GM12874 (cell line): ENCODE measurements around the gene CEP83.

ENCODE experiments used
- CTCF ChIP-seq: IDR thresholded peaks from 2 replicates; pipeline ENCODE4 v1.5.1; 2011; ENCODE audit warnings: low read depth, mild to moderate bottlenecking, control low read depth, low read length, moderate library complexity; ENCODE audit not compliant: insufficient read depth

The CEP83 gene

GRCh38 chr12:94416613-94417012 lies 43.1 kb downstream of the CEP83 start:
- no peak for TF ChIP-seq CTCF

DNA sequence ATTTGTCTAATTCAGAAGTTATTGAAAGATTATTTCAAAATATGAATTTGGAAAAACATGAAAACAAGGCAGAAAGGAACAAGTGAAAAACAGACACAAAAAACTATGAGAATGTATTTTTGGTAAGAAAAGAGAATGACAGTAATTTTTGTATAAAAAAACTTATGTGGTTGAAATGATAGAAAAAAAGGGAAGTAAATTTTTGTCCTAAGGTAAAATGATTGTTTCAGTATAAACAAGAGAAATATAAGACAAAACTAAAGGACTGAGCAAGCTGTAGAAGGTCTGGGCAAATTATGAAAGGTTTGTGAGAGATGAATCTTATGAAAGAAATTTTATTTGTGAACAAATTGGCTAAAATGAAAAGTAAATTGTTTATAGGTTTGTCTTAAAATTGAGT lies 44.6 kb downstream of the CEP83 start:
- no peak for TF ChIP-seq CTCF

GRCh38 chr12:94405413-94406116 lies 54.1 kb downstream of the CEP83 start:
- no peak for TF ChIP-seq CTCF

GRCh38 chr12:94404854-94405253 lies 54.8 kb downstream of the CEP83 start:
- no peak for TF ChIP-seq CTCF

GRCh38 chr12:94401326-94401725 lies 58.3 kb downstream of the CEP83 start:
- no peak for TF ChIP-seq CTCF

DNA sequence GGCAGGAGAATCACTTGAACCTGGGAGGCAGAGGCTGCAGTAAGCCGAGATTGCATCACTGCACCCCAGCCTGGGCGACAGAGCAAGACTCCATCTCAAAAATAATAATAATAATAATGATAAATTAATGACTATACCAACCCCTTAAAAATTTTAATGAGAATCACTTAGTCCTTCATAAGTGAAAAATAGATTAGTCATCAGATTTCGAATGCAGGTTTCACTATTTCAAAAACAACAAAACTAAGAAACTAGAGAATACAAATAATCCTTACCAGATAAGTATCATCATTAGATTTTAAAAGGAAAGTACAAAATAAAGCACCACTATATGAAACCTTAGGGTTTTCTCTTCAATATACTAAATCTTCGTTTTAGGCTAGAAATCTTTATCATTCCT lies 62.3 kb downstream of the CEP83 start:
- no peak for TF ChIP-seq CTCF

GRCh38 chr12:94390130-94390485 lies 69.6 kb downstream of the CEP83 start:
- no peak for TF ChIP-seq CTCF
